OCI-LY1 (cell line): Measurements from ENCODE around the gene GCG.

Experiments used
- CTCF ChIP-seq: fragments of 200-600 bp; sonication (generic), shearing (Covaris generic); IDR thresholded peaks from 2 replicates; pipeline ENCODE4 v1.5.1; 2017; ENCODE audit warnings: mild to moderate bottlenecking, antibody characterized with exemption, low read length, moderate library complexity, mixed read lengths
- EZH2 ChIP-seq: fragments of 200-600 bp; sonication (generic), shearing (Covaris generic); IDR thresholded peaks from 2 replicates; pipeline ENCODE4 v1.8.0; 2017; ENCODE audit warnings: borderline replicate concordance, mixed run types, mild to moderate bottlenecking, antibody characterized with exemption, low read length, moderate library complexity, mixed read lengths

DNA sequence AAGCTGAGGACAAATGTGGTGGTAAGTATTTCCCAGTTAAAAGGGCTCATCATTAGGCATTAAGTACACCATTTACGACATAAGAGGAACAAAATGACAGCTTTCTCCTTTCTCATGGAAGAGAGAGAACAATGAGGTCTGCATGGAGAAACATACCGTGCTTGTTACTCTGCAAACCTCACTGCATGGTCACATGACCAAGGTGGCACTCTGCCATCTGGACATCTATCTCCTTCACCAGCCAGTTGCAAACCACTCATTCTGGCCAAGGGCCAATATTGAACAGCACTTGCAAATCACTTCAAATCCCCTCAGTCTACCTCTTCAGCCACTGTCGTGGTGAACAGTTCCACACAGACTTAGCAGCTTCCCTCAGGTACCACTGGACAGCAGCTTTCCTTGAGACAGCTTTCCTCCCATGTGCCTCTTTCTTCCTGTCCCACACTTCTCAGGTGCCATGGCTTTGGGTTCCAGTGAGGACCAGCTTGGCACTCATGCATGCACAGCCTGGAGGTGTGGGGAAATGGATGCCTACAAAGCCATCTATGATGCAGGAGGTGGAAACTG is 48.5 kb downstream of the GCG start:
- no peak for TF ChIP-seq CTCF
- no peak for TF ChIP-seq EZH2
